ENCODE measurements around the gene SH3PXD2B.

SH3PXD2B gene

DNA sequence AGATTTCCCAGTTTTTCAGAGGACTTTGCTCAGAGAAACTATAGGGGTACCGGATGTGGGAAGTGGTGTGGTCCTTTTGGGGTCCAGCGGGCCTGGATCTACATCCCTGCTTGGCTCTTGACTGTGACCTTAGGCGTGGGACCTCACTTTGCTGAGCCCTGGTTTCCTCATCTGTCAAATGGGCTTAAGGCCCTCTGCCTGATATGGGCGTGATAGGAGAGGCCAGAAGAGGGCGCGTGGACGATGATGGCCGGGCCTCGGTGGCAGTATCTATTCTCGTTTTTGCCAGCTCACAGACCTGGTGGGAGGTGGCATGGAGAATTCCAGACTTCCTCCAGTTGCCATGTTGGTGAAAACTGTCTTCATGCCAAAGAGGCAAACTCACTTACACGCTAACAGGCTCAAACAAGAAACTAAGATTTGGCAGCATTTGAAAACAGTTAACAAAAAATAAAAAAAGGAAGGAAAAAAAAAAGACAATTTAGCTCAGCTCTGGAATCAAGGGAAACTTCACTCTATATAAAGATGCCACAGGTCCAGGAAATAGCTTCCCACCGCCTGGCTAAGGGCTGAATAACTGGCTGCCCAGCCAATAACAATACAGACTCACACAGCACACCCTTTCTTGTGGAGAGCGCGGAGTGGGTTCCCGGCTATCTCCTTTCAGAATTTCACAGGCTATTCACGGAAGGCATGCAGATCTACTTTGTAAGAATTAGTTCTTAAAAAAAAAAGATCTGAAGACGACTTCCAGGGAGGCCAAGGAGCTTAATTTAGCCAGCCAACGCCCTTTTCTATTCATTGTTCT is 1.7 kb downstream of the SH3PXD2B start:
- peak; percentile 10 for DNase-seq

GRCh38 chr5:172451771-172452197 is 2.5 kb downstream of the SH3PXD2B start:
- peak; percentile 2 for DNase-seq

GRCh38 chr5:172450861-172451695 is 3.2 kb downstream of the SH3PXD2B start:
- DNase-seq: no peak

DNA sequence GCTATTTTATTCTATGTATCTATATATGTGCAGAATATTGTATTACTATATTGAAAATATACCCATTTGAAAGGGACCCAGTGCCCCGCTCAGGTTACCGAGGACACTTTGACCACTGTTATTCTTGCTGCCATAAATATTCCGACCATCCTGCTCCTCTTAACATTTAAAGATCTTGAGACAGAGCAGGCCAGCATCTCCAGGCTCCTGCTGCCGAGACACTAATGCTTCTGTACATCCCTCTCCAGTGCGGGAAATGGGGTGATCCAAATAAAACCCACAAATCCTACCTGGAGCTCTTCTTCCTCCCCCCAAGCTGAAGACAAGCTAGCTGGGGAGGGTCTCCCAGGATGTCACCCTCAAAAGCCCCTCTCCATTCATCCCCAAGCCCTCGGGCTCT is 3.9 kb downstream of the SH3PXD2B start:
- DNase-seq: no peak

DNA sequence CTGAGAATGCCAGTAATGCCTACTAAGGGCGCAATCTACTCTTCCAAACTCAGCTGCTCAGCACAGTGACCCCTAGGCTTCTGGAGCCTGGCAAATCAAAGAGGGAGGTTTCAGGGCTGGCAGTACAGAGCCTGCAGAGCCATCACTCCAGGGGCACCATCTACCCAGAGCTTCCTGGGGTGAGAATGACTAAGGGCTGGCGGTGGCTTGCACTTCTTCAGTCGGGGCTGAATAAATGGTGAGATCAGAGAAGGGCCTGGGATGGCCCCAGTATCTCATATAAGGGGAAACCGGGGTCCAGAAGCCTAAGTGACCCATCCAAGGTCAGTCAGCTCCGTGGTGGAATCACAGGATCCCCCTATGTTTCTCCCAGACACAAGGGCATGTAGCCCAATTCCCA is 5.3 kb downstream of the SH3PXD2B start:
- DNase-seq: no peak

- DNase-seq: no peak
These were observed 6.5 kb downstream of the SH3PXD2B start for GRCh38 chr5:172447646-172448365.

DNA sequence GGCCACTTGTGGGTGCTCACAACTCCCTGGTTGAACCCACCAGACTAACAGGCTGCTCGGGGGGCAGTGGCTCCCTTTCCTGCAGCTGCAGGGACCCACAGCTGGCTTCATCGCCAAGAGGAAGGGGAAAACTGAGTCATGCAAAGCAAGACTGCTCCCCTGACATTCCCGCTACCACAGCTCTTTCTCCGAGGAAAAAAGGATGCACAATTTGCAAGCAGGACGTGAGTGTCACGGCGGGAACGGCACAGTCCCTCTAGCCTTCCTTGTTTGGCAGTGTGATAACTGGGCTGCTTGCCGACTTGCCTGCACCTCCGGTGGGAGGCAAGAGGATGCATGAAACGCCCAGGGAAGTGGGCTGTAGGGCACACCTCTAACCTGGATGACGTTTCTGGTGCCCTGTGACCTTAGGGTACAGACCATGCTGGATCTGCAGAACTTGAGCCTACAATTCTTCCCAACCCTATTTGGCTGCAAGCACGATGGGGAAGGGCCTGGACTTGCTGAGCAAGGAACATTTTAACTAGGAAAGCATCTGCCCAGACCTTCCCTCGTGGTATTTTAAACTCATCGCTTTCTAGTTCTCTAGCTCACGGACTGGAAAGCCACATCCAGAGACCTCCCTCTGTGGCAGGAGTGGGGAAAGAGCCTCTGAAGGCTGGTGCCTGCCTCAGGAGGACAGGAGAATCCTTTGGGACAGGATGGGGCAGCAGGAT is 7.8 kb downstream of the SH3PXD2B start:
- DNase-seq: no peak

DNA sequence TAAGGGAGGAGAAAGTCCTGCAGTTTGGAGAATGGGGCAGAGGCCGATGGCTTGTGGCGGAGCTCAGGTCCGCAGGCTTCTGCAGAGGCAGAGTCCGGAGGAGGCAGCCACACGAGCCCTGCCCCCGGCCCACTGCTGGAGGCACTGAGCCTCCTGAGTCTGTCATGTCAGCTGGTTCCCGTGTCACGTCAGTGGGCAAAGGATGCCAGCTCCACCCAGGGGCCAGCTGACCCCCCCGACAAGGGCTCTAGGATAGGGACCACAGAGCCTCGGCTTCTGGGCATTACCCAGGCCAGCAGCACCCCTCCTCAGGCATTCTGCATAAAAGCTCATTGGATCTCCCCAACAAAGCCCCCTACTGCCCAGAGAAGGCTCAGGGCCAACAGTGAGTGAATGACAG is 8.5 kb downstream of the SH3PXD2B start:
- DNase-seq: no peak

DNA sequence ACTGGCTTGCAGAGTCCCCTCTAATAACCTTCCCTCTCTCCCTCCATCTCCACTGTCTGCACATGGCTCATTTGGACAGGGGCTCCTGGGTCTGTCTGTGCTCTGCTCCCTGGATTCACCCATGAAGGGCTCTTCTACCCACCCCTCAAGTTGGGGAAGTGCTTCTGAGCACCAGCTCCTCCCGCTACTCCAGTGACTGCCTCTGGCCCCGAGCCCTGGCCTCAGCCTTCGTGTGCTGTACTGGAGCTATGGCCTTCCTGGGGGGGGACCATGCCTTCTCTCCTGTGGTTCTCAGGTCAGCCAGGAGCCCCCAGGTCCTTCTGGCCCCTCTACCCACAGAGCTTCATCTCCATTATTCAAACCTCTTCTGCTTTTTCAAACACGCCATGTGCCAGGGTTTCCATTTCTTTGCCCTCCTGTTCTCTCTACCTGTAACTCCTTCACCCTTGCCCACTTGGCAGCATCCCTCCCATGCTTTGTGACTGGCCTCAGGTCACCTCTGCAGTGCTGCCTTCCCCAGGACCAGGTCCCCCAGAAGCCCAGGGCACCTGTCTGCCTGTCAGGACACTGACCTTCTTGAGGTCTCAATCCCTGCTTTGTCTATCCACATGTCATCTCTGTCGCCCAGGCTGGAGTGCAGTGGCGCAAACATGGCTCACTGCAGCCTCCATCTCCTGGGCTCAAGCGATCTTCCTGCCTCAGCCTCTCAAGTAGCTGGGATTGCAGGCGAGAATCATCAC is 9.5 kb downstream of the SH3PXD2B start:
- no peak for DNase-seq

GRCh38 chr5:172444110-172444510 is 10.2 kb downstream of the SH3PXD2B start:
- no peak for DNase-seq

GRCh38 chr5:172443441-172444109 is 10.8 kb downstream of the SH3PXD2B start:
- DNase-seq: no peak

GRCh38 chr5:172442592-172442991 is 11.7 kb downstream of the SH3PXD2B start:
- no peak for DNase-seq

GRCh38 chr5:172441262-172441751 is 13.0 kb downstream of the SH3PXD2B start:
- DNase-seq: no peak

GRCh38 chr5:172440486-172440885 is 13.8 kb downstream of the SH3PXD2B start:
- DNase-seq: no peak

GRCh38 chr5:172439785-172440477 is 14.4 kb downstream of the SH3PXD2B start:
- DNase-seq: no peak

DNA sequence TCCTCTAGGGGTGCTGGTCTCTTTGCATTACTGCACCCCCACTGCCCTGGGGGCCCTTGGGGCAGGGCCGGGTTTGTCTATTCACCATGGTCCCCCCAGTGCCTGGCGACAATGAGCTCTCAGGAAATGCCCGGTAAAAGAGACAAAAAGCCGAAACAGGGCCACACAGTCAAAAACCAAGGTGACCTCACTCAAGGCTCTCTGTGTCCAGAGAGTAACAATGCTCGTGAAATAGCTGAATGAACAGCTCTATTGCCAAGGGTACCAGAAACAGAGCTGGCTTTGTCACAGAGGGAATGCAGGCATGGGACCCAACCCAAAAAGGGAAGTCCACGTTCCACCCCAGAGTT is 16.0 kb downstream of the SH3PXD2B start:
- no peak for DNase-seq

DNA sequence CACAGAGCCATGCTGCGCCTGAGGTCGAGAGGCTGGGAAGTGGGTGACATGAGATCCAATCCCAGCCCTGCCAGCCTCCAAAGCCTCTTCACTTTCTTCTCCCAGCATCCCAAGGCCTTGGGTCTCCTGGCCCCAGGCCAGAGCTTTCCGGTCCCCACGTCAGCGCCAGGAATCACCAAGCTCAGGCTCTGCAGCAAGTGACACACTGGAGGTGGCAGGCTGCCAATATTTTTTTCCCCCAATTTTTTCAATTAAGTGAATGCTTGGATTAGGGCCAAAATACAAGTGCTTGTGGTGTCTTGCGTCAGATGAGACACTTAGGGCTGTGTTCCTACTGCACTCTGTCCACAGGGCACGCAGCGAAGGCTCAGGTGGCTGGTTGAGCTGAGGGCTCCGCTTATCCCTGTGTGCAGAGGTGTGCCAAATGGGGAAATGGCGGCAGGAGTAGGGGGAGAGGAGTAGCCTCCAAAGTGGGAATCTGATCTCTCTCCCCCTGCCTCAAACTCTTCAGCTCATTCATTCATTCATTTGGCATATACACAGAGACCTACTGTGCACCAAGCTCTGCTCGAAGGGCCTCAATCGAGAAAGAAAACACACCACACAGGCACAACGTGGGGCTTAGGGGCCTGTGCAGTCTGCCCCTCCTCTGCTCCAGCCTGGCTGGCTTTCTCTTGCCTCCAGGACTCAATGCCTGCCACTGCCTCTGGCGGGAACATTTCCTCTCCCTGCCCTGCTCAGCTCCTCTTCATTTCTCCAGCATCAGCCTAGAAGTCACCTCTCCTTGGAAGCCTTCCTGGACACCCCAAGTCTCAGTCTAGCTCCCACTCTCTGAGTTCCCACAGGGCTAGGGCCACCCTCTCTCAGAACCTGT is 16.6 kb downstream of the SH3PXD2B start:
- DNase-seq: peak; percentile 80

DNA sequence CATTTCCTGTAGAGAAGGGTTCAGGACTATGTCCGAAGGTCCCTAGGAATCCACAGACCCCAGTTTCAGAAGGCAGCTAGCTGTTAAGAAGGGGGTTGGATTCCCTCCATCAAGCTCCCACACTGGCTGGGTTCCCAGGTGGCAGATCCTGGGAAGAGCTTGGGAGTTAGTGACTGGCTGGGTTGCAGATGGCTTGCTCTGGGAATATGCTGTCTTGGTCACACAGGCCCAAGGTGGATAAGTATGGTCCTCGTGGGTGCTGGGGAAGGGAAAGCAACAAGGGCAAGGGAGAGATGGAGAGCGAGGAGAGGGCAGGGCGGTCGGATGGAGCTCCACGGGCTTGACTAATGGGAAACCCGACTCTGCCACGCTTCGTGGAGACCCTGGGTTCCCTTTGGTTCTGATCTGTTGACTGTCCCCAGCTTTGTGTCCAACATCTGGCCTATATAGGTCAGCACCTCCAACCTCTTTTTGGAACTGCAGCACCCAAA is 17.4 kb downstream of the SH3PXD2B start:
- DNase-seq: no peak

GRCh38 chr5:172436078-172436878 is 18.0 kb downstream of the SH3PXD2B start:
- DNase-seq: no peak
